ENCODE measurements around the gene EFCAB13.

EFCAB13 gene

DNA sequence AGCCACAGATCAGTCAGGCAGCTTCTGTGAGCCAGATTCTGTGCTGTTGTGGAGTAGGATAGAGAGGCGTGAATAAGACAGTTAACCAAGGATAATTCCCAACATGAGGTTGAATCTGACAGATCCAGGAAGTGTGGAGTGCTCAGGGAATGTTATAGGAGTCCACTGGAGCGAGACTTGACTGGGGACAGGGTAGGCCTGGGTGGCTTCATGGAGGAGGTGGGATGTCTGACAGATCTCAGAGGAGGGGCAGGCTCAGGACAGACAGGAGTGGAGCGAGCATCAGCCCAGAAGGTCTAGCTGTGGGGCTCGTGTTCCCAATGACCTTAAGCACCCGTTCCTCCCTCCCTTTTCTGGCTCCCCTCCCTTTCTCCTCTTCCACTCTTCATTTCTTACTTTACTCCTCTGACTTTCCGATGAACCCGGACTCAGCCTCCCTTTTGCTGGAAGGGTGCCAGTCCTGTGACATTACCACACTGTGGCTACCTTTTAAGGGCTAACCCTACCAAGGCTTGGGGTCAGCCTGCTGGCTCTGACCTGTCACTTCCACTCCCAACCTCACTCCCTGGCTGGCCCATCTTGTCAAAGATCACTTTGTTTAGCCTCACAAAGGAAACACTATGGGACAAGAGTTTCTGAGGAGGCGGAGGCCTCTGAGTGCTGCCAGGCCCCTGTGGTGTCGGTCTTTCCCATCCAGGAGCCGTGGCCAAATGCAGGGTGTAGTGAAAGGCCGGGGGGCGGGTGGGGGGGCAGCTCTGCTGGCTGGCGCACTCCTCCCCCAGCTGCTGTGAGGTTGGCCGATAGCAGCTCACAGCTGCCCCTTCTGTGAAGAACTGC is 28.5 kb upstream of the EFCAB13 start:
- peak; percentile 78 for DNase-seq (ENCODE audit: low spot score)

DNA sequence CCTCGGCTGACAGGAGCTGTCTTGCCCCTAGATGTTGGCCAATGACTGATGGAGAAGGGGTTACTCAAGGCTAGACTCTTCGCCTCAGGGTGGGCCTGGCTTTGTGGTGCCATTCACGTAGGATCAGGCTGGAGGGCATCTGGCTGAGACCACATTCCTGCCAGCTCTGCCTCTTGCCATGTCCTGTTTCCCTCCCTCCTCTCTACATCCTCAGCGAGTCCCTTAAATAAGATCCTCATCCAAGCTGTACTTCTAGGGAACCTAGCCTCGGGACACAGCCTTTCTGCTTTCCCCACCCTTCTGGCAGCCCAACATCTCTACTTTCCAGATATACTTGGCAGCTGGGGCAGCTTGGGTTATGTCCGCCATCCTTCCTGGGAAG is 27.9 kb upstream of the EFCAB13 start:
- DNase-seq (ENCODE audit: low spot score), result no peak

DNA sequence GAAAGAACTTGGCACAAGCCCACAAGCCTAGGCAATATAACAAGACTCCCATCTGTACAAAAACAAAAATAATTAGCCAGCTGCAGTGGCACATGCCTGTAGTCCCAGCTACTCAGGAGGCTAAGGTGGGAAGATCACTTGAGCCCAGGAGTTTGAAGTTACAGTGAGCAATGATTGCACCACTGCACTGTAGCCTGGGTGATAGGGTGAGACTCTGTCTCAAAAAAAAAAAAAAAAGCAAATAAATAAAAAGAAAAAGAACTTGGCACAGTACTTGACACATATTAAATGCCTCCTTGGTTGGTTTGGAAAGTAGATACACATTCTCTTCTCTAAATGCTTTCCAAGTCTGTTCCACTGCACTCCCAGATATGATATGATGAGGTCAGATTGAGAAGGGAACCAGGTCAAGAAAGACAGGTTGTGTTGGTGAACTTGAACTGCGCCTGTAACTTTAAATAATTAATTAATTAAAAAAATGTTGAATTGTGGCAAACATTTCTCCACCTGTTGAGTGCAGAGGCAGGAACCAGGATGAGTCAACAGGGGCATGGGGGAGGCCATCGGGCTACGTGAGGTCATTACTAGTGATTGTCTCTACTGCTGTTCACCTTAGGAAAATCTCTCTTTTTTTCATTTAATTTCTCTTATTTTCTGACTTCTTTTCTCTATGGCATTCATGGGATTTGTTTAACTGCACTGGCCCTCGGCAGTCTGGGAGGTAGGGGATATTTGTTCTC is 25.9 kb upstream of the EFCAB13 start:
- no peak for DNase-seq (ENCODE audit: low spot score)

DNA sequence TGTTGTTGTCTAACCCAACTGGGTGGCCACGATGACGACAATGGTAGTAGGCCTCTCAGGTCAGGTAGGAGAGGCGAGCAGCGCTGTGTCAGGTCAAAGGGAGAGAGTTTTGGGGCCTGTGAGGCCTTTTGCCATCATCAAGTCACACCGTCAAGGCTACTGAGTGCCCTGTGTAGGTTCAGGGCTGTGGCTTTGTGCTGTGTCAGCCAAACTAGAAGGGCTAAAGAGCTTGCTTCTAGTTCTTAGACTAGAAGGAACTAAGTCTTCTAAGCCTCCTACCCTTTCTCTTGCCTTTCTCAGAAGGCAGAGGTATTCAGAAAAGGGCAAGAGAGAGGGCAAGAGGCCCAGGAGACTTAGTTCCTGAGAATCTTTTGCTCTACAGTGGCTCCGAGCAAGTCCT is 25.0 kb upstream of the EFCAB13 start:
- no peak for DNase-seq (ENCODE audit: low spot score)

DNA sequence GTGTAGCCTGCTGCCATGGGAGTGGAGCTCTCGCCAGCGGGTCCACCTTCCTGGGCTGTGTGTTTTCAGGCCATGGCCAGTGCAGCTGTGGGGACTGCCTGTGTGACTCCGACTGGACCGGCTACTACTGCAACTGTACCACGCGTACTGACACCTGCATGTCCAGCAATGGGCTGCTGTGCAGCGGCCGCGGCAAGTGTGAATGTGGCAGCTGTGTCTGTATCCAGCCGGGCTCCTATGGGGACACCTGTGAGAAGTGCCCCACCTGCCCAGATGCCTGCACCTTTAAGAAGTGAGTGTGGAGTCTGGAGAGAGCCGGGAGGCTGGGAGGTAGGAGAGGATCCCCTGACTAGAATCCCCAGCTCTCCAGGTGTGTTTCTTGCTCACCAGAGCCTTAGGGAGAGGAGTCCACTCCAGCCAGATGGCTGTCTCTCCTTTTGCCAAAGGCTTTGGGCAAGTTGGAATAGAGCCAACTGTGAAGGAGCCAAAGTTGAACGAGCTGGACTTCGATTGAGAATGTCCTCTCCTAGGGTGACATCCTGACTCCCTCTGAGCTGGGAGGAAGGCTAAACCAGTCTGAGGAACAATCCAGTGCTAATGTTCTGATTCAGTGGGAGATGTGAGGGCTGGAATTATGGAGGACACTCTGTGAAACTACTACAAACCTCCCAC is 24.4 kb upstream of the EFCAB13 start:
- no peak for DNase-seq (ENCODE audit: low spot score)

DNA sequence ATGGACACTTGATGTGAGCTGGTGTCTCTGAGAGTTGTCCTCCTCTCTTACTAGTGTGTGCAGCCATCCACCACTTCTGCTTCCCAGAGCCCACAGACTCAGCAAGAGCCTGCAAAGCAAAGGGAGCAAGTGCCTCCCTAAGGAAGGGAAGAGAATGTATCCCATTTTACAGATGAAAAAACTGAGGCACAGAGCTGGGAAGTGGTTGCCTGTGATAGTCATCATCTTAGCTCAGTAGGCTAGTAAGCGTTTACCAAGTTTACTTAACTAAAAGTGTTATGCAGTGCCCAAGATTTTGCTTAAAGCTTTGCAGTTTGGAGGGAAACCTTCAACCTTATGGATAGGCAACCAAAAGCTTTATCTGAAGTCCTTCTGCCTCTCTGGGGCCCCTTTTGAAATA is 23.0 kb upstream of the EFCAB13 start:
- no peak for DNase-seq (ENCODE audit: low spot score)

DNA sequence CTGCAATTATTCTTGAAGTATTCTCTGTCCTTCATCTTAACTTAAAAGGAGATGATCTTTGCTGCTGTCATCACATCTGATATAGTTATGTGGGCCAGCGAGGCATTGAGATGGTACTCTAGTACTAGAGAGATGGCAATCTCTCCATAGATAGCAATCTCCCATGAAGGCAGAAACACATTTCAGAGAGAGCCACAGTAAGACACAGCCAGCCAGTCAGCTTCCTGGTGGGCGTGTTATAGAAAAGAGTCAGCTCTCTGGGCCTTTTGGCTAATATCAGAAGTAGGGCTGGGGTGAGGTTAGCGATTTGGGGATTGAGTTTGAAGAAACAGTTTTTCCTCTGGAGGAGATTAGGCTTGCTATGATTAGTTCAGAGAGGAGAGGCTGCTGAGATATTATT is 22.6 kb upstream of the EFCAB13 start:
- DNase-seq (ENCODE audit: low spot score), result no peak

DNA sequence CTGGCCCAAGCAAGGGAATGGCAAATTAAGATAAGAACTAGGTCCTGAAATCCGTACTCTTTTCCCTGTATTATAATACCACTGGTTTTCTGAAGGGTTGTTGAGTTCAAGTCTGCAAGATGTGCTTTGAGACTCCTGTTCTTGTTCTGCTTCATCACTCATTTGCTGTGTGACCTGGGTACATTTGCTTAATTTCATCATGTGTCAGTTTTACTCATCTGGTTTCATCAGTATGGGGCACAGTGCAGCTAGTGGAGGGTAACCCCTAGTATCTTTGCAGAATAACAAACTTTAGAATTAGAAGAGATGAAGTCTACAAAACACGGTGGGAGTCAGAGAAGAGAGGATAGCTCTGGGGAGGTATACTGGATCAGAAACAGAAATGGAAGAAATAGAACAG is 21.9 kb upstream of the EFCAB13 start:
- DNase-seq (ENCODE audit: low spot score), result no peak

DNA sequence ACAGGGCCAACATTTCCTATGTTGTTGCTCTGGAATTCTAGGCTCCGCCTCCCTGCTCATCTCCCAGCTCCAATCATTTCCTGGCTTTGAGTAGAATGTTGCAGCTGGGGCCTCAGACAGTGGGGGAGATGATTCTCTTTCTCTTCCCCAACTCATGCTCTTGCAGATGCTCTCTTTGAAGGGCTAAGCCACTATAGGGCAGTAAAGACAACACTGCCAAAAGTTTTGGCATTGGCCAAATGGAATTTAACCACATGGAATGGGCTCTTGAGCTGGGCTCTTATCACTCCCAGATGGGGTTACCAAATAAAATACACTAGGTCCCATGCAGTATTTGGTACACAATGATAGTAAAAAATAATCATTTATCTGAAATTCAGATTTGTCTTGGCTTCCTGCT is 19.6 kb upstream of the EFCAB13 start:
- no peak for DNase-seq (ENCODE audit: low spot score)

DNA sequence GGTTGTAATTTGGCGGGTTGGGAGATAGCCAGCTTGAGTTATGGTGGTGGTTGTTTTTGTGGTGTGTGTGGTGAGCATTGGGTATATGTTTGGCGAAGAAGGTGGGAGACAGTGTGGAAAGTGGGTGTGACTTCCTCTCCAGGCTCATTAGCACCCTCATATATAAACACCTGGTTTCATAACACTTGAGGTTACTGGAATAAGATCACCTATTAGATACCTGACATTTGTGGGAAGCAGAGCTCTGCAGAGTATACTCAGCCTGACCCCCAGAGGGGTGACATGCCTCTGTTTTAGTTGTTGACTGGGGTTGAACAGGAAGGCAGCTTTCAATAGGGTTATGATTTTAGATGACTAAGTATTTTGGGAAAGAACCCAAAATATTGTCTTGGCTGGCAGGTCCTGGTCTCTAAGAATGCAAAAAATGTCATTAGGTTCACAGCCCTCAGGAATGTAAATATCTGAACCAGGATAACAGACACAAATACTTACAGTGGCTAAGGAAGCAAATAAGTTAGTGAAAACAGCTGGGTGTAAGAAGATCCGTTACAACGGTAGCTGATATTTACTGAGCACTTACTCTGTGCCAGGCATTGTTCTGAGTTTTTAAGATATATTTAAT is 18.3 kb upstream of the EFCAB13 start:
- DNase-seq (ENCODE audit: low spot score), result no peak

DNA sequence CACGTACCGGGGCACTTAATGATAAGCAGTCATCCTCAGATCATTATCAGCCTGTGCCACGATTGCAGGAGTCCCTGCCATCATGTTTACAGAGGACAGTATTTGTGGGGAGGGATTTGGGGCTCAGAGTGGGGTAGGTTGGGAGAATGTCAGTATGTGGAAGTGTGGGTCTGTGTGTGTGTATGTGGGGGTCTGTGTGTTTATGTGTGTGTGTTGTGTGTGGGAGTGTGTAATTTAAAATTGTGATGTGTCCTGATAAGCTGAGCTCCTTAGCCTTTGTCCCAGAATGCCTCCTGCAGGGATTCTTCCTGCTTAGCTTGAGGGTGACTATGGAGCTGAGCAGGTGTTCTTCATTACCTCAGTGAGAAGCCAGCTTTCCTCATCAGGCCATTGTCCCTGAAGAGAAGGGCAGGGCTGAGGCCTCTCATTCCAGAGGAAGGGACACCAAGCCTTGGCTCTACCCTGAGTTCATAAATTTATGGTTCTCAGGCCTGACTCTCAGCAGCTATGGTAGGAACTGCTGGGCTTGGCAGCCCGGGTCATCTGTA is 13.5 kb upstream of the EFCAB13 start:
- DNase-seq (ENCODE audit: low spot score), result no peak

DNA sequence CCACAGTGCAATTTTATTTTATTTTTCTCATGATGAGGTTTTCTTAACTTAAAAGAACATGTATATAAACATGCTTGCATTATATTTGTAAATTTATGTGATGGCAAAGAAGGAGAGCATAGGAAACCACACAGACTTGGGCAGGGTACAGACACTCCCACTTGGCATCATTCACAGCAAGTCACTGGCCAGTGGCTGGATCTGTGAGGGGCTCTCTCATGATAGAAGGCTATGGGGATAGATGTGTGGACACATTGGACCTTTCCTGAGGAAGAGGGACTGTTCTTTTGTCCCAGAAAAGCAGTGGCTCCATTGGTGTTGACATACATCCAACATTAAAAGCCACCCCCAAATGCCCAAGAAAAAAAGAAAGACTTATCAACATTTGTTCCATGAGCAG is 12.3 kb upstream of the EFCAB13 start:
- no peak for DNase-seq (ENCODE audit: low spot score)

DNA sequence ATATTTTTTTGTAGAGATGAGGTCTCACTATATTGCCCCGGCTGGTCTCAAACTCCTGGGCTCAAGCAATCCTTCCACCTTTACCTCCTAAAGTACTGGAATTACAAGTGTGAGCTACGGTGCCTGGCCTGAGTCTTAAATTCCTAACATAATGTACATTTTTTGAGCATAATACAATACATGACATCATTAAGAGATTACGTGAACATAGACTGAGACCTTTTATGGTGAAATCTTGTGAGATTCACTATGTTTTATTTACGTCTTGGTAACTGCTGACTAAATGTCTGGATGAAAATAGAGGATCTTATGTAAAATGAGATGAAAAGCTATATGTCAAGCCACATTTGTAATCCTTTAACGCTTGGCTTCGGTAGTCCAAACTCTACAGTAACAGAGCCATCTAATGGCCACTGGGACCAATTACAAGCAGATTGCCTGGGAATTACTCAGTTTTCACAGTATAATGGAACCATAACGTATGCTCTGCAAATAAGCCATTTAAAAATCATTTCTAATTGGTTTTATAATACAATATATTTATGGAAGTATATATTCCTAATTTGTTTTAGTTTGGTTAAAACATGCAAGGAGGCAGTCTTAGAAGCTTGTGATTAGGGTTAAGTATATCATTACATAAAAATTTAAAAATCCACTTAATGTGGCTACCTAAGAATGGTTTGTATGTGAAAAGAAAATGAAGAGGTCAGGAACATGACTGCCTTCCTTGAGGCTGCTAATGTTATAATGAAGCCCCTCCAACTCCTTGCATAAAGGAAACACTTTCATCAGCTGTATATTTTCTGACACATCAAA is 8.1 kb upstream of the EFCAB13 start:
- peak; percentile 78 for DNase-seq (ENCODE audit: low spot score)

DNA sequence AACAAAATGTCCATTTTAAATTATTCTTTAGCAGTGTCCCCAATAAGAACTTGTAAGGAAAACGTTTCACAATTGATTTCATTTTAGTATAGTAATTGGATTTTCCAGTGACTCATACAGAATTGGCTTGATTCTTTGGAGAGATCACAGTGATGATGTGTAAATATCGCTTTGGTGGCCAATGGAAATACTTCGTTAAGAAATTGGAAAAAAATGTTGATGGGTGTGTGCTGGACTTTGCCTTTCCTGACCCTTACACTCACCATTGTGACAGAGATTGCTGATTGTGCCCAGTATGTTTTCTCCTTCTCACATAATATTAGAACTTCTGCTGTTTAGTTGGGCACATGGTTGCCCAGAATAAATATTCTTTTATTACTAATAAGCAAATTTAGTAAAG is 7.4 kb upstream of the EFCAB13 start:
- no peak for DNase-seq (ENCODE audit: low spot score)

DNA sequence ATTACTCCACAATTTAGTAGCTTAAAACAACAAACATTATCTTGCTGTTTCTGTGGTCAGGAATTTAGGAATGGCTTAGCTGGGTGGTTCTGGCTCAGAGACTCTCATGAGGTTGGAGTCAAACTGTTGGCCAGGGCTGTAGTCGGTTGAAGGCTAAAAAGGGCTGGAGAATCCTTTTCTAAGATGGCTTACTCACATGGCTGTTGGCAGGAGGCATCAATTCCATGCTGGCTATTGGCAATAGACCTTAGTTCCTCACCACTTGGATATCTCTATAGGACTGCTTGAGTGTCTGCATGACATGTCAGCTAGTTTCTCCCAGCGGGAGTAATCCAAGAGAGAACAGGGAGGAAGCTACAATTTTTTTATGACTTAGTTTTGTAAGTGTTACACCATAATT is 6.6 kb upstream of the EFCAB13 start:
- no peak for DNase-seq (ENCODE audit: low spot score)

DNA sequence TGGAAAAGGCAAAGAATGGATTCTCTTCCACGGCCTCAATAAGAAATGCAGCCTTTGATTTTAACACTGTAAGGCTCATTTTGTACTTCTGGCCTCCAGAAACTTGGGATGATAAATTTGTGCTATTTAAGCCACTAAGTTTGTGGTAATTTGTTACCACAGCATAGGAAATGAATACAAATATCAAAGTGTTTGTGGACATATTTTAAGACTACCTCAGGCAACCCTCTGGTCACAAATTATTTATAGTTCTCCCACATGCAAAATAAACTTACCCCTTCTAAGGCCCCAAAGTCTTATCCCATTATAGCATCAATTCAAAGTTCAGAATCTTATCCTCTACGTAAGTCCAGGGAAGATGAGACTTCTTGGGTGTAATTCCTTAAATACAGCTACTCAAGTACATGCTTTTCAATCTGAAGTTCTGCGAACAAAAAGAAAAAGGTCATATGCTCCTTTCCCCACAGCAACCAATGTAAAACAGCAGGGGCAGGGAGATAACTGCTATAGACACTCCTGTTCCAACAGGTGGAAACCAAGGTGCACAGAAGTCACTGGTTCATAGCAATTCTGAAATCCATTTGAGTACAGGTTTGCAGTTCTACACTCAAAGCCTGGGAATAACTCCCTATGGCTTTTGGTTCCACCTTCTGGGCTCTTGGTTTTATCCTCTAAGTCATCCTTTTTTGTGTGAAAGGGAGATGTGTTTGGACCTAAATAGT is 5.4 kb upstream of the EFCAB13 start:
- DNase-seq (ENCODE audit: low spot score), result no peak

DNA sequence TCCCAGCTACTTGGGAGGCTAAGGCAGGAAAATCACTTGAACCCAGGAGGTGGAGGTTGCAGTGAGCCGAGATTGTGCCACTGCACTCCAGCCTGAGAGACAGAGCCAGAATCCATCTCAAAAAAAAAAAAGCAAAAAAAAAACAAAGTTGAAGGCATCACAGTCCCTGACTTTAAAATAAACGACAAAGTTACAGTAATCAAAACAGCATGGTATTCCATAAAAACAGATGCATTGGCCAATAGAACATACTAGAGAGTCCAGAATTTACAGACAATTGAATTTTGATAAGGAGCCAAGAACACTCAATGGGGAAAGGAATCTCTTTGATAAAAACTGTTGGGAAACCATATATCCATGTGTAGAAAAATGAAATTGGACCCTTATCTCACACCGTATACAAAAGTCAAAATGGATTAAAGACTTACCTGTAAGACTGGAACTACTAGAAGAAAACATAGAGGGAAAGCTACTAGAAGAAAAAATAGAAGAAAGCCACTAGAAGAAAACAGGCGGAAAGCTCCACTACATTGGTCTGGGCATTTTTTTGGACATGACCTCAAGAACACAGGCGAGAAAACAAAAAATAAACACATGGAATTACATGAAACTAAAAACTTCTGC is 2.8 kb upstream of the EFCAB13 start:
- no peak for DNase-seq (ENCODE audit: low spot score)

DNA sequence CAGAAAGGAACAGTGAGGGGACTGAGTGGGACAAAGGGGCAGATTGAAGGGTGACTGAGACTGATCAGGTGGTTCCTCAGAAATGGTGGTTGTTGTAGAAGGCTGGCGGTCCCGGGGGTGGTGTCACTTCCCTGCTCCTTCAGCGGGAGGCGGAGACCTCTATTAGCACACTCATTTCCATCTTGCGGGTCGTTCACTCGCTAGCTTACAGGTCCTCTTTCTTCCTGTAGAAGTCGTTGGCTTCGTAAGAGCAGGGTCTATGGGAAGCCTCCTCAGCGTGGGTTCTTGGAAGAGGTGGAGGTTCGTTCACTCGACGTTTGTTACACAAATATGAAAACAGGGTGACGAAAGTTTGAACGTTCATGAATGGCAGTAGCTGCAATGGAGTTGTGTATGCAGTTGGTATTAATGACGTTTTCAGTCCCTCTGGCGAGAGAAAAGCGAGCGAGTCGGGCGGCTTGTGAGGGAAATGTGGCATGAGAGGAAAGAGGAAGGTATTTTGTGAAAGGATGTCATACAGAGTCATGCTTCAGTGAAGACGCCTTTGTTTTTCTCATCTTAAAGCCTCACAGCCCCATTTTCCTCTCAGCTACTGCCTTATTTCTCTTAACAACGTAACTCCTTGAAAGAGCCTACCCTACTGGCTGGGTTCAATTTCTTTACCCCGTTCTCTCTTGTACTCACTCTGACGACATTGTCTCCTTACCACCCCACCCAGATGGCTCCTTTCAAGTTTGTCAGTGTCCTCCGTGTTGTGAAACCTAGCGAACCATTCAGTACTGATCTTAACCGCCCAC is 667 bp downstream of the EFCAB13 start:
- DNase-seq (ENCODE audit: low spot score), result peak; percentile 34

DNA sequence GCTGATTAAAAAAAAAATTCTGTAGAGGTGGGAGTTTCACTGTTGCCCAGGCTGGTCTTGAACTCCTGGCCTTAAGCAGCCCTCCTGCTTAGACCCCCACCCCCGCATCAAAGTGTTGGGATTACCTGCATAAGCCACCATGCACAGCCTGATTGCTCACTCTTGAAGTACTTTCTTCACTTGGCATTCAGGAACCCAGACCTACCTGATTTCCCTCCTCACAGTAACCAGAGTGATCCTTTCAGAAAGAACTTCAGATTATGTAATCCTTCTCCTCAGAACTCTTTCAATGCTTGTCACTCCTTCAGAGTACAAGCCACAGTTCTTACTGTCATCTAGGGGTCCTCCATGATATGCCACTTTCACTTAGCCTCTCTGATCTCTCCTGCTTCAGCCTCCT is 1.4 kb downstream of the EFCAB13 start:
- DNase-seq (ENCODE audit: low spot score), result no peak
